Measurements from ENCODE around the gene SLC38A8.

Gene SLC38A8

GRCh38 chr16:84013787-84014569, 28.6 kb downstream of the SLC38A8 start:
- in situ Hi-C loops (cut with MboI; ENCODE audit: low pct_unique_long_range_greater_than_20kb, low sequenced_read_pairs), result no loop called here
- peak; percentile 96 for DNase-seq

- DNase-seq, result no peak
- in situ Hi-C loops (cut with MboI; ENCODE audit: low pct_unique_long_range_greater_than_20kb, low sequenced_read_pairs), result no loop called here
Measured at GRCh38 chr16:84009282-84009681, 33.3 kb downstream of the SLC38A8 start.

GRCh38 chr16:84007965-84008364, 34.6 kb downstream of the SLC38A8 start:
- in situ Hi-C loops (cut with MboI; ENCODE audit: low pct_unique_long_range_greater_than_20kb, low sequenced_read_pairs), result no loop called here
- no peak for DNase-seq

DNA sequence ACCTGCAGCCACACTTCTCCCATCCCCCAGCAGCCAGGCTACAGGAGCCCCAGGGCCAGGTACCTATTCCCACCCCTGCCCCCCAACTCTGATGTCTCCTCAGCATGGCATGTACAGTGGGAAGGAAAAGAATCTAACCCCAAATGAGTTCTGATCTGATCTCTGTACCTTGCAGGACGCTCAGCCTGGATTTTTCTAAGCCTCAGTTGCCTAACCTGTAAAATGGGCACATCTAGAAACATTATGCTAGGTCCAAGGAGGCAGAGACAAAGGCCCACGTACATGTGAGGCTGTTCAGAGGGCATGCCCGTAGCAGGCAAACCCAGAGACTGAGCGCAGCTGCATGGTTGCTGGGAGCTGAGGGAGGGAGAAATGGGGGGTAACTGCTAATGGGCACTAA, 35.1 kb downstream of the SLC38A8 start:
- in situ Hi-C loops (cut with MboI; ENCODE audit: low pct_unique_long_range_greater_than_20kb, low sequenced_read_pairs), result no loop called here
- DNase-seq, result no peak

- no peak for DNase-seq
- in situ Hi-C loops (cut with MboI; ENCODE audit: low pct_unique_long_range_greater_than_20kb, low sequenced_read_pairs), result no loop called here
Measured at GRCh38 chr16:84005391-84005790, 37.2 kb downstream of the SLC38A8 start.

- in situ Hi-C loops (cut with MboI; ENCODE audit: low pct_unique_long_range_greater_than_20kb, low sequenced_read_pairs), result no loop called here
- no peak for DNase-seq
Measured at GRCh38 chr16:84004442-84004841, 38.2 kb downstream of the SLC38A8 start.

- DNase-seq, result no peak
- in situ Hi-C loops (cut with MboI; ENCODE audit: low pct_unique_long_range_greater_than_20kb, low sequenced_read_pairs), result no loop called here
Measured at GRCh38 chr16:84003038-84003437, 39.6 kb downstream of the SLC38A8 start.

DNA sequence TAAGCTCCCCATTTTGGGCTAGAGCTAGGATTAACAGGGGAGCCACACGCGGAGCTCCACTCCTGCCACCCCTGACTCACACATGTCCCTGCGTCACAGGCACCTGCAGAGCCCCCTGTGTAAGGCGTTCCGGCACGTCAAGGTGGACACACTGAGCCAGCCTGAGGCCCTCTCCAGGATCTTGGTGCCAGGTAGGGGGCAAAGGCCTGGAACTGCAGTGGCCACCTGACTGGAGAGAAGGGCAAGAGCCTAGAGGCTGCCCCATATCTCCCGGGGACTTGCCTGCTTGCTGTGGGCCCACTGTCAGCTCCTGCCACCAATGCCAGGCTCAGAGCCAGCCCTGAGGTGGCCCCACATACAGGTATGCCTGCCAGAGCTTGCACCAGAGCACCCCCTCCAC, 40.9 kb downstream of the SLC38A8 start:
- in situ Hi-C loops (cut with MboI; ENCODE audit: low pct_unique_long_range_greater_than_20kb, low sequenced_read_pairs), result no loop called here

GRCh38 chr16:84000989-84001642, 41.5 kb downstream of the SLC38A8 start:
- no peak for DNase-seq
- in situ Hi-C loops (cut with MboI; ENCODE audit: low pct_unique_long_range_greater_than_20kb, low sequenced_read_pairs), result no loop called here

More for the DNA sequence above, 40.9 kb downstream of the SLC38A8 start:
- no peak for DNase-seq

DNA sequence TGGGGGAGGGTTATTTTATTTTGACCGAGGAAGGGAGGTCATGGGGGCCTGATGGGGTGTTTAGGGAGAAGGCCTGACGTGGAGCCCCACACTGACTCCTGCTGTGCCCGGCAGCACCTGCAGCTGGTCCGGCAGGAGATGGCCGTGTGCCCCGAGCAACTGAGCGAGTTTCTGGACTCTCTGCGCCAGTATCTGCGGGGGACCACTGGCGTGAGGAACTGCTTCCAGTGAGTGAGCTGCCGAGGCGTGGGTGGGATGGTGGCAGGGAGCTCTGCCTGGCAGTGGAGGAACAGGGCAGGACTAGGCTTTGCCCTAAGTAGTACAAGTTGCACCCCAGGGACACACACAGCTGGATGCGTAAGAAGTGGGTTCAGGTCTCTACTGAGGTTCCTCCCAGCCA, 44.5 kb downstream of the SLC38A8 start:
- no peak for DNase-seq
- in situ Hi-C loops (cut with MboI; ENCODE audit: low pct_unique_long_range_greater_than_20kb, low sequenced_read_pairs), result no loop called here

DNA sequence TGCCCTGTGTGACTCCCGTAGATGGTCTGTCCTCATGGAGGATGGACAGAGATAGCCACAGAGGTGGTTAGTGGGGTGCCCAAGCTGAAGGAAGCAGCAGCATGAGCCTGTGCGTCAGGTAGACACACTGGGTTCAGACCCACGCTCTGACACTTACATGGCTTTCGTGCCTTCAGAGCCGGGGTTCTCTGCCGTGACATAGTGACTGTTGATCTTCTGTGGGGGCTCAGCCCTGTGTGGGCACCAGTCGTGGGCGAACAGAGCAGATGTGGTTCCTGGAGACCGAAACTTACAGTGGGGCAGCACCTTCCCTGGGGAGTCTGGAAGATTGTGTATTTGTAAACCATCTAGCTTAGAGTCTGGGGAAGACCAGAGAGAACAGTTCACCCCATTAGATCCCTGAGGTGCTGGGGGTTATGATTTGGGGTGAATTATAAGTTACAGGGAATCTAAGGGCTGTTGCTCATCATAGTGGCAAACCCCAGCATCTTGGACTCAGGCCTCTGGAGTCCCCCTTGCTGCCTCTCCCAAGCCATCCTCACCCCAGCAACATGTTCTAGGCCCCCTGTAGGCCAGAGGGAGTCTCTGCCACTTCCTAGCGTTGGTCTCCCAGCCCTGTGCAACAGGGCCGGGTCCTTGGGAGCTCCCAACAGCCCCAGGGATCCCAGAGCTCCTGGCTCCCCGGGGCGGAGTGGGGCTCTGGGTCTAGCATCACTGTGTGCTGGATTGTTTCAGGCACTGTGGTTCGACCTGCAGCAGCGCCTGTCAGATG, 45.9 kb downstream of the SLC38A8 start:
- peak; percentile 9 for DNase-seq
- in situ Hi-C loops (cut with MboI; ENCODE audit: low pct_unique_long_range_greater_than_20kb, low sequenced_read_pairs), result no loop called here

DNA sequence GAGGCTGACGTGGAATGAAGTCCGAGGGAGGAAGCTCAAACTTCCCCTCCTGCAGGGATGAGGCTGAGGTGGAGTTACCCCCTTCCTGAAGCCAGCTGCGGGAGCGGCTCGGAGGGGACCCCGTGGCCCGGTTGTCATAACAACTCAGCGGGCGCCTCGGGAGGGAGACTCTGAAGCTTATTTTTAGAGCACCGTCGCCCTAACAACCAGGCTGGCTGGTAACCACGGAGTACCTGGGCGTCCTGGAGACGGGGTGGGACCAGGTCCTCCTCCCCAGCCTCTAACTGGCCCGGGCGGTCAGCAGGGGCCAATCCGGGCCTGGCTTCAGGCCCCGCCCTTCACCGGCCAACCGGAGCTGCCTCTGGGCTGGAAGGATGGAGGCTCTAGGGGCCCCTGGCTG, 46.8 kb downstream of the SLC38A8 start:
- no peak for DNase-seq
- in situ Hi-C loops (cut with MboI; ENCODE audit: low pct_unique_long_range_greater_than_20kb, low sequenced_read_pairs), result no loop called here

GRCh38 chr16:83994703-83995102, 47.9 kb downstream of the SLC38A8 start:
- in situ Hi-C loops (cut with MboI; ENCODE audit: low pct_unique_long_range_greater_than_20kb, low sequenced_read_pairs), result no loop called here
- DNase-seq, result no peak

DNA sequence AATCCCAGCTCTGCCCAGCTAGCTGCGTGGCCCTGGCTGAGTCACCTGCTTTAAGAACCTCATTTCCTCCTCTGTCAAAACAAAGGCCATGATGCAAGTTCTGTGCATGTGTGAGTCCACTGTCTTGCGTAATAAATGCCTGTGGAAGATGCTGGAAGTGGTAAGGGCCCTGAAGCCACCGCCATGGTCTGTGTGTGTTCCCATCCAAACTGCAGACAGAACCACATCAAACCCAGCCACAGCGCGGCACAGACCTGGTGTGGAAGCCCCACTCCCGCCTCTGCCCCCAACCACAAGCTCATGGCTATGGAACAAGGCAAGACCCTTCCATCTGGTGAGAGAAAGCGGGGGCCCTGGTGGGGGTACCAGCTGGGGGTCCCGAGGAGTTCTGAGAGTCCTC, 48.5 kb downstream of the SLC38A8 start:
- DNase-seq, result peak; percentile 37
- in situ Hi-C loops (cut with MboI; ENCODE audit: low pct_unique_long_range_greater_than_20kb, low sequenced_read_pairs), result no loop called here

DNA sequence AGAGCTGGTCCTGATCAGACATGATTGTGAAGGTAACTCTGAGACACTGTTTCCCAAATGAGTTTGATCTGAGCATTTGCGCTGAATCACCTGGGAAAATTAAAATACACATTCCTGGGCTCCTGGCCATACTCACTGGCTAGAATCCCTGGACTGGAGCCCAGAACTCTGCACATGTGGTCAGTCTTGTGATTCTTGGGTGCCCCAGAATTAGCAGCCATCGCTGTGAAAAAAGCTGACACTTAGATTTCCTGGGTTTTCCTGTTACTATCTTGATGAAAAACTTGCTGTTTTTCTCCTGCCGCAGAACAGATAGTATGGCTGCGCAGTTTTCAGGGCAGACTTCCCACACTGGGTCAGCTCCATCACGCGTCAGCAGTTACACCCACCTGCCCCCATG, 50.0 kb downstream of the SLC38A8 start:
- in situ Hi-C loops (cut with MboI; ENCODE audit: low pct_unique_long_range_greater_than_20kb, low sequenced_read_pairs), result no loop called here

GRCh38 chr16:83990492-83990891, 52.1 kb downstream of the SLC38A8 start:
- DNase-seq, result no peak
- in situ Hi-C loops (cut with MboI; ENCODE audit: low pct_unique_long_range_greater_than_20kb, low sequenced_read_pairs), result no loop called here

More for the DNA sequence above, 50.0 kb downstream of the SLC38A8 start:
- DNase-seq, result no peak

GRCh38 chr16:83989300-83989699, 53.3 kb downstream of the SLC38A8 start:
- DNase-seq, result no peak
- in situ Hi-C loops (cut with MboI; ENCODE audit: low pct_unique_long_range_greater_than_20kb, low sequenced_read_pairs), result no loop called here

GRCh38 chr16:83983491-83983890, 59.1 kb downstream of the SLC38A8 start:
- in situ Hi-C loops (cut with MboI; ENCODE audit: low pct_unique_long_range_greater_than_20kb, low sequenced_read_pairs), result no loop called here
- no peak for DNase-seq

GRCh38 chr16:83981799-83982198, 60.8 kb downstream of the SLC38A8 start:
- DNase-seq, result no peak
- in situ Hi-C loops (cut with MboI; ENCODE audit: low pct_unique_long_range_greater_than_20kb, low sequenced_read_pairs), result no loop called here

DNA sequence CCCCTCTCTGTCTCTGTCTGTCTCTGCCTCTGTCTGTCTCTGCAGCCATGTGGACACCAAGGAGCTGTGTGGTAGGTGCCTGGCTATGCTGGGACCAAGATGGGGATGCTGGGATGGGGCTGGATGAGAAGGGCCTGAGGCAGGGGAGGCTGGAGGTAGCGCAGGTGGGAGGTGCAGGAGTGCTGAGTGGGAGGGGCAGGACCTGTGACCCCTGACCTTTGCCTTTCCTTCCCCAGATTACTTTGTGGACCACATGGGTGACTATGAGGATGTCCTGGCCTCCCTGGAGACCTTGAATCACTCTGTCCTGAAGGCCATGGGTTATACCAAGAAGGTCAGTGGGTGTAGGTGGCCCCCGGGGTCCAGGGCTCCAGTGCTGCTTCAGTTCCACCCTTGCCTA, 61.8 kb downstream of the SLC38A8 start:
- in situ Hi-C loops (cut with MboI; ENCODE audit: low pct_unique_long_range_greater_than_20kb, low sequenced_read_pairs), result no loop called here

More for the DNA sequence above, 61.8 kb downstream of the SLC38A8 start:
- no peak for DNase-seq
